HG02870 (cell line): ENCODE results near the gene BEST3.

Experiments used
- ATAC-seq: cut with Tn5 transposase; IDR thresholded peaks from one replicate; pipeline ENCODE4 v1.9.1; 2021; ENCODE audit warnings: mild to moderate bottlenecking, moderate library complexity; ENCODE audit not compliant: unreplicated experiment

The BEST3 gene

GRCh38 chr12:69655616-69656340, 43.3 kb downstream of the BEST3 start:
- ATAC-seq, result no peak

DNA sequence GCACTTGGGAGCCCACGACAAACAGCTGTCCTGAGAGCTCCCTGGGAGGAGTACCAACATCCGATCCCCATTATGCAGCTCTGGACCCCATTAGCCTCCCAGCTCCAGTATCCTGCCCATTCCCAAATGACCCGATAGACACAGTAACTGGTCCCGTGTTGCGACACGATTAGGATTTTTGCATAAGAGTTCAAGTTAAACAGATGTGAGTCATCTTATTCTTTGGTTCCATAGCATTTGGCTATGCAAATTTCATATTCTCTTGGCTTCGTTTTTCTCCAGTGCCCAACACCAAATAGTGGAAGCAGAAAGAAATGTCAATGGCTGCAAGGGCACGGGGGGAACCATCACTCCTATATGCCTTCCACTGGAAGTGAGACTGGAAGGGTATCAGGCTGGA, 45.4 kb downstream of the BEST3 start:
- no peak for ATAC-seq

GRCh38 chr12:69651922-69652321, 47.2 kb downstream of the BEST3 start:
- ATAC-seq, result no peak

GRCh38 chr12:69649529-69649928, 49.6 kb downstream of the BEST3 start:
- ATAC-seq, result no peak

GRCh38 chr12:69648476-69648875, 50.6 kb downstream of the BEST3 start:
- no peak for ATAC-seq

- ATAC-seq, result no peak
Observed at GRCh38 chr12:69647178-69647577, 51.9 kb downstream of the BEST3 start.

DNA sequence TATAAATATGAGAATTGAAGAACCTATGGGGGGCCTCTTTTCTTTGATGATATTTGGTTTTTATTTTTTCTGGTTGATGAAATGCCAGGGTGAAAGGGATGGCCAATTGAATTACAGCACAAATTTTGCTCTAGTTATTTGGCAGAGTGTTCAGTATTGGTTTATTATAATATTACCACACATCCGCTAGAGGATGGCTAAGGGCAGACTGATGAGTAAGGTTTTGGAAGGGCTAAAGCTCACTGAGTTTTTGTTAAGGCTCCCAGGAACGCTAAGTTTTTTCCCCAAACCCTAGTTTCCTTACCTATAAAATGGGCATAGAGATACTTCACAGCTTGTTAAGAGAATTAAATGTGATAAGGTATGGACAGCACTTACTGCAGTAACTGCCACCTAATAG, 54.1 kb downstream of the BEST3 start:
- ATAC-seq, result no peak

GRCh38 chr12:69644511-69644910, 54.6 kb downstream of the BEST3 start:
- ATAC-seq, result no peak

- no peak for ATAC-seq
Observed at GRCh38 chr12:69642531-69642930, 56.6 kb downstream of the BEST3 start.

- ATAC-seq, result no peak
Observed at GRCh38 chr12:69641546-69641945, 57.6 kb downstream of the BEST3 start.

DNA sequence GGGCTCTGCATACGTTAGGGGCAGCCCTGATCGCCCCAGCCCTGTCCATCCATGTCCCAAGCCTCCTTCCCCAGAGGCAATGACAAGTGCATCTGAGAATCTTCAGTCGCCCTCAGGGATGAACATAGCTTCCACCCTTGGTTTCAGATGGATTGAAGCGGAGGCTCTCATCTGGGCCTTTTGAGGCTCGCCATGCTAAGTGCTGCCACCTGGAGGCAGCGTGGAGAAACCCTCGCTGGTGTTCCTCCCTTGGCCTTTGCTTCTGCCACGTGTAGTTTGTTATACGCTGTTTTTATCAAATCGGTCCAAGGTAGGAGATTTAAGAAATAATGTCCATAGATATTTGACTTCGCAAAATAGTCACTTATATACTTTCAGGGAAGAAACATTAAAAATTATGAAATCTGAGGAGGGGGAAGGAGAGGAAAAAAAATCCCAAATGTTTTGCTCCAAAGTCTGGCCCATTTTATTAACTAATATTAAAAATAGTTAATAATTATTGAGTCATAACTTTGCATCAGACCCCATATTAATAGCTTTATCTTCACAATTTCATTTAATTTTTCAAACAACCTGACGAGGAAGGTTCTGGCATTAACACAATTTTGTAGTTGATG, 59.6 kb downstream of the BEST3 start:
- ATAC-seq, result peak; percentile 85

- ATAC-seq, result no peak
Observed at GRCh38 chr12:69633061-69633460, 66.0 kb downstream of the BEST3 start.

GRCh38 chr12:69630191-69630590, 68.9 kb downstream of the BEST3 start:
- no peak for ATAC-seq

DNA sequence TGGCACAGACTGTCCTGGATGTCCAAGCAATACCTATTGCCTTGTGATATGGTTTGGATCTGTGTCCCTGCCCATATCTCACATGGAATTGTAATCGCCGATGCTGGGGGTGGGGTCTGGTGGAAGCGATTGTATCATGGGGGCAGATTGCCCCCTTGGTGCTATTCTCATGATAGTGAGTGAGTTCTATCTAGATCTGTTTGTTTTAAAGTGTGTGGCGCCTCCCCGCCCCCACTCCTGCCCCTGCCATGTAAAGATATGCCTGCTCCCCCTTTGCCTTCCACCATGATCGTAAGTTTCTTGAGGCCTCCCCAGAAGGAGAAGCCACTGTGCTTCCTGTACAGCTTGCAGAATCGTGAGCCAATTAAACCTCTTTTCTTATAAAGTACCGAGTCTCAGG, 71.6 kb downstream of the BEST3 start:
- ATAC-seq, result no peak

GRCh38 chr12:69623970-69624369, 75.1 kb downstream of the BEST3 start:
- no peak for ATAC-seq

DNA sequence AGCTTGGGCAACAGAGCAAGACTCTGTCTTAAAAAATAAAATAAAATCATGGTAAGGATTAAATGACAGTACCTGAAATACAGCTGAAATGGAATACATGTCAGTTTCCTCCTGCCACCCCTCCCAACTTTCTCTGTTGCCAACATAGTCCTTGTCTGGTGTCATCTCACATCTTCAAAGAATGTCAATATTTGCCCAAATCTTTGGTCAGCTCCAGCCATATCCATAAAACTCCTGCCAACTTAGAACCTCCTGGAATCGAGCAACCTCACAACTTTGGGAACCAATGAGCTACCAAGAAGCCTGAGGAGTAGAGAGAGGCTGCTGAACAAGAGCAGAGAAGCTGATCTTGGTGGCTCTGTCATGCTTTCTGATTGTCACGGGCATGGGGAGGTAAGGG, 77.6 kb downstream of the BEST3 start:
- ATAC-seq, result no peak

- no peak for ATAC-seq
Observed at GRCh38 chr12:69620921-69621320, 78.2 kb downstream of the BEST3 start.

DNA sequence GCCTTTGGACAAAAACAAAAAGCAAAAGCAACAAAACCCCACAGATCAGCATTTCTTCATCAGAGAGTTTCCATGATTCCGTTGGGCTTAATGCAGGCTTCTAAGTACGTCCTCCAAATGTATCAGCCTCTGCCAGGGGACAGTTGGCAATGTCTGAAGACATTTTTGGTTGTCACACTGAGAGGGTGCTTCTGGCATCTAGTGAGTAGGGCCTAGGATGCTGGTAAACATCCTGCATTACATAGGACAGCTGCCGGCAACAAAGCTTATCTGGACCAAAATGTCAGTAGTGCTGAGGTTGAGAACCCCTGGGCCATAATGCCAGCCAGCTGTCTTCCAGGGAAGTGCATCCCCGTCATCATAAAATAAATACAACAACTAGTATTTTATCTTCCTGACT, 79.0 kb downstream of the BEST3 start:
- ATAC-seq, result no peak

DNA sequence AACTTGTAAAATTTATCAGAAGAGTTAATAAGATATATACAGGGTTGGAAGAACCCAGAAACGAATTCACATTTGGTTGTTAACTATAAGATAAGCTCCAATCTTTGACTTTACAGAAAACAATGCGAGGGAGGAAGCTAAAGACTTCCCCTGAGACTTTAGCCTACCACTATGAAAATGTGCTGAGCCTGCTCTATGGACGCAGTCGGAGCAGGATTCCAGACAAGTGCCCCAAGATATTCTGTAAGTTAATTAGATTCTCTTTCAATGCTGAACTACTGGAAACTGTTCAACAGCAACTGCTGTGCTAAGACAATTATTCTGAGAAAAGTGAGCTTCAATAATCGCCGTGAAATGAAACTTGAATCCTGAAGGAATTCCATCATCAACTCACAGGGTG, 80.1 kb downstream of the BEST3 start:
- ATAC-seq, result no peak

DNA sequence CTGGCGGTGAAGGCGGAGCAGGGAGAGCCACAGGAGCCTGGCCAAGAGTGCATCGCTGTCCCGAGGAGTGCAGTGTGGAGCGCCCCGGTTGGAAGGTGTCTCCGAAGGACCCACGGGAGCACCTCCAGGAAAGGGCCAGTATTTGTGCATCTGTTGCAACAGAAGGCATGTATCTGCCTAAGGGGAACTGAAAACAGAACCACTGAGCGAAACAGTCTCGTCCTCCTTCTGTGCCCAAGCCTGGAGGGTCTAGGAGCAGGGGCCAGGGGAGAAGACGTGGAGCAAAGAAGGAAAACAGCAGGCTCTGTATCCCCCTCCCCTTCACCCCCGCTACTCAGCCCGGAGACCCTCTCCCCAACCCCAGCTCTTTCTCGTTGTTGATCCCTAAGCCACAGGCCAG, 83.1 kb downstream of the BEST3 start:
- ATAC-seq, result no peak

- ATAC-seq, result no peak
Observed at GRCh38 chr12:69613351-69613750, 85.8 kb downstream of the BEST3 start.

DNA sequence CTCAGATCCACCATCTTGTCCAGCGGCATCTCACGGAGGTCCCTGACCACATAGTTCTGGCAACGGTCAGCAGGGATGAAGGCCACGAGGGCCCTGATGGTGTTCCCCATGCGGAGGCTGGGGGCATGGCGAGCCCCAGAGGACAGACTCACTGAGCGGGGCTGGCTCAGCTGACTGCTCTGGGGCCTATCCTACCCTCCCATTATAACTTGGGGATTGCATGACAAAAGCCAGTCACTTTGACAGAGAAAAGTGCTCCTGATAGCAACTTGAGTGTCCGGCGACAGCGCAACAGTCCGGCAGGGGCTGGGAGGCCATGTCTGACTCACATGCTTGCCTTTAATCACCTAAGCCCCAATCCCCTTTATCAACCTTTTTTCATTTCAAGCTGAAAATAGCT, 88.4 kb downstream of the BEST3 start, which contains the start of gene LRRC10:
TSS of gene LRRC10 (minus strand) at position 179 of the 400 bp plus-strand sequence. CDS start at position 110, 69 bp downstream.
- ATAC-seq, result no peak

DNA sequence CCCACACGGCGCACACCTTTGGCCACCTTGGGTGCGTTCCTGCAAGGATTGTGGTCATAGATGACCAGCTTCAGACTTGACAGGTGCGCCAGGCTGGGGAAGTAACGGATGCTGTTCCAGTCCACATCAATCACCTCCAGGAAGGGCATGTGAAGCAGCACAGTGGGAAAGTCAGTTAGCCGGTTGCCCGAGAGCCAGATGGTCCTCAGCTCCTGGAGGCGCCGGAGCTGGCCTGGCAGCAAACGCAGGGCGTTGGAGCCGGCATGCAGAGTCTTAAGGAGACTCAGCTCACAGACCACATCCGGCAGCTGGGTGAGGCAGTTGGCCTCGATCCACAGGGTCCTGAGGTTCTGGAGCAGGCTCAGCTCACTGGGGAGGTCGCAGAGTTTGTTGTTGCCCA, 89.0 kb downstream of the BEST3 start:
- no peak for ATAC-seq
